OCI-M2 (cell line): ENCODE data around the gene GPC3.

Experiments
- DNase-seq: peaks from one replicate; lab custom pipeline; 2025; ENCODE audit not compliant: unreplicated experiment; lab: John Stamatoyannopoulos, UW

The GPC3 gene

GRCh38 chrX:133929836-133930464 is 55.4 kb downstream of the GPC3 start:
- no peak for DNase-seq

- no peak for DNase-seq
Measured at GRCh38 chrX:133928365-133928764, 57.0 kb downstream of the GPC3 start.

- no peak for DNase-seq
Measured at GRCh38 chrX:133926809-133927208, 58.6 kb downstream of the GPC3 start.

- DNase-seq = no peak
Measured at GRCh38 chrX:133926099-133926498, 59.3 kb downstream of the GPC3 start.

GRCh38 chrX:133924548-133924947 is 60.8 kb downstream of the GPC3 start:
- DNase-seq = no peak

- DNase-seq = no peak
Measured at GRCh38 chrX:133923548-133923947, 61.8 kb downstream of the GPC3 start.

GRCh38 chrX:133923113-133923512 is 62.3 kb downstream of the GPC3 start:
- no peak for DNase-seq

- DNase-seq = no peak
Measured at GRCh38 chrX:133922390-133922771, 63.0 kb downstream of the GPC3 start.

- DNase-seq = no peak
Measured at GRCh38 chrX:133921764-133922389, 63.5 kb downstream of the GPC3 start.

- DNase-seq = no peak
Measured at GRCh38 chrX:133921086-133921485, 64.3 kb downstream of the GPC3 start.

GRCh38 chrX:133918361-133918771 is 67.0 kb downstream of the GPC3 start:
- no peak for DNase-seq

- no peak for DNase-seq
Measured at GRCh38 chrX:133916984-133917722, 68.2 kb downstream of the GPC3 start.

- DNase-seq = no peak
Measured at GRCh38 chrX:133913658-133914388, 71.6 kb downstream of the GPC3 start.

- no peak for DNase-seq
Measured at GRCh38 chrX:133913009-133913408, 72.4 kb downstream of the GPC3 start.

GRCh38 chrX:133911825-133912495 is 73.4 kb downstream of the GPC3 start:
- DNase-seq = no peak

- no peak for DNase-seq
Measured at GRCh38 chrX:133910539-133910938, 74.9 kb downstream of the GPC3 start.

- DNase-seq = no peak
Measured at GRCh38 chrX:133909888-133910287, 75.5 kb downstream of the GPC3 start.

GRCh38 chrX:133908223-133908955 is 77.0 kb downstream of the GPC3 start:
- DNase-seq = no peak

- DNase-seq = no peak
Measured at GRCh38 chrX:133907606-133908005, 77.8 kb downstream of the GPC3 start.

GRCh38 chrX:133905305-133905704 is 80.1 kb downstream of the GPC3 start:
- DNase-seq = no peak
